DOHH2 (cell line): ENCODE results near the gene NBEA.

ENCODE experiments used
- CTCF ChIP-seq: fragments of 200-600 bp; sonication (generic); IDR thresholded peaks from one replicate; pipeline ENCODE4 v1.5.1; 2014; ENCODE audit warnings: antibody characterized with exemption, mild to moderate bottlenecking, low read depth, low read length; ENCODE audit not compliant: poor library complexity, severe bottlenecking
- EZH2phosphoT487 ChIP-seq: fragments of 200-600 bp; sonication (generic); IDR thresholded peaks from 2 replicates; pipeline ENCODE4 v1.6.1; 2017; ENCODE audit warnings: borderline replicate concordance, mild to moderate bottlenecking, antibody characterized with exemption, low read length, moderate library complexity, mixed read lengths

GRCh38 chr13:35664747-35665146 lies 722.7 kb downstream of the NBEA start:
- TF ChIP-seq EZH2phosphoT487 = no peak
- no peak for TF ChIP-seq CTCF
